Measurements from ENCODE around the gene C21orf58.

The C21orf58 gene

GRCh38 chr21:46354046-46354445, 30.4 kb upstream of the C21orf58 start:
- DNase-seq, result no peak

- DNase-seq, result peak in 1 of 51 donors; percentile 8
Observed at GRCh38 chr21:46352913-46353312, 29.2 kb upstream of the C21orf58 start.

GRCh38 chr21:46352164-46352515, 28.5 kb upstream of the C21orf58 start:
- DNase-seq, result no peak

- no peak for DNase-seq
Observed at GRCh38 chr21:46351476-46352163, 27.9 kb upstream of the C21orf58 start.

- DNase-seq, result no peak
Observed at GRCh38 chr21:46350981-46351380, 27.3 kb upstream of the C21orf58 start.

- no peak for DNase-seq
Observed at GRCh38 chr21:46350571-46350970, 26.9 kb upstream of the C21orf58 start.

GRCh38 chr21:46349134-46349760, 25.6 kb upstream of the C21orf58 start:
- no peak for DNase-seq

GRCh38 chr21:46347791-46348381, 24.2 kb upstream of the C21orf58 start:
- no peak for DNase-seq

GRCh38 chr21:46347203-46347550, 23.5 kb upstream of the C21orf58 start:
- no peak for DNase-seq

- no peak for DNase-seq
Observed at GRCh38 chr21:46346296-46347202, 22.9 kb upstream of the C21orf58 start.

GRCh38 chr21:46345861-46346260, 22.2 kb upstream of the C21orf58 start:
- DNase-seq, result no peak

GRCh38 chr21:46344219-46344915, 20.7 kb upstream of the C21orf58 start:
- DNase-seq, result no peak

GRCh38 chr21:46340998-46341397, 17.3 kb upstream of the C21orf58 start:
- no peak for DNase-seq

GRCh38 chr21:46336603-46337002, 12.9 kb upstream of the C21orf58 start:
- no peak for DNase-seq

GRCh38 chr21:46334351-46335140, 10.9 kb upstream of the C21orf58 start:
- peak in 1 of 51 donors; percentile 41 for DNase-seq

- no peak for DNase-seq
Observed at GRCh38 chr21:46329796-46330195, 6.1 kb upstream of the C21orf58 start.

- no peak for DNase-seq
Observed at GRCh38 chr21:46328151-46328550, 4.5 kb upstream of the C21orf58 start.

GRCh38 chr21:46327711-46328110, 4.0 kb upstream of the C21orf58 start:
- DNase-seq, result no peak

- no peak for DNase-seq
Observed at GRCh38 chr21:46326110-46326703, 2.5 kb upstream of the C21orf58 start.

Measured in hypothalamus (tissue), 51 donors.